Heart left ventricle (tissue), 16 donors: Measurements from ENCODE around the gene U2AF1L4. TPM values are rescaled to one million over a fixed set of nuclear protein-coding genes. Genes with fewer than 3 reads are reported as not detected.

Experiments
- ATAC-seq, 4 donors: fragments of 200-7000 bp; cut with Tn5 transposase; one replicate each; pipeline ENCODE4 v1.9.1; 2020 to 2022; ENCODE audit warnings: moderate library complexity in 4 of 4, mild to moderate bottlenecking in 3 of 4, moderate number of reproducible peaks in 1 of 4
- DNase-seq, 5 donors: peaks; one replicate each; pipeline ENCODE4 v3.0.0-alpha.2; 2020
- H3K27ac ChIP-seq, 12 donors: fragments of 200-600 bp; sonication (generic) in 4 of 12; one replicate each; pipeline versions ENCODE4 v1.5.0 to v1.8.0; 2016 to 2022; ENCODE audit warnings: mild to moderate bottlenecking in 2 of 12
- H3K27me3 ChIP-seq, 9 donors: fragments of 200-600 bp; sonication (generic) in 2 of 9; one replicate each; pipeline versions ENCODE4 v1.5.1 to v1.8.0; 2016 to 2022; ENCODE audit warnings: mild to moderate bottlenecking in 3 of 9
- H3K36me3 ChIP-seq, 9 donors: fragments of 200-600 bp; sonication (generic) in 2 of 9; one replicate each; pipeline versions ENCODE4 v1.5.0 to v1.8.0; 2018 to 2022; ENCODE audit warnings: mild to moderate bottlenecking in 2 of 9
- H3K4me1 ChIP-seq, 12 donors: fragments of 200-600 bp; sonication (generic) in 4 of 12; one replicate each; pipeline versions ENCODE4 v1.5.0 to v1.8.0; 2016 to 2022; ENCODE audit warnings: mild to moderate bottlenecking in 3 of 12
- H3K4me3 ChIP-seq, 12 donors: fragments of 200-600 bp; sonication (generic) in 4 of 12; one replicate each; pipeline versions ENCODE4 v1.5.0 to v1.8.0; 2017 to 2022; ENCODE audit warnings: mild to moderate bottlenecking in 9 of 12, moderate library complexity in 4 of 12
- H3K9me3 ChIP-seq, 12 donors: fragments of 200-600 bp; sonication (generic) in 4 of 12; one replicate each; pipeline versions ENCODE4 v1.5.0 to v1.8.0; 2016 to 2022; ENCODE audit warnings: mild to moderate bottlenecking in 1 of 12
- CTCF ChIP-seq, 12 donors: fragments of 200-600 bp; sonication (generic) in 4 of 12; IDR thresholded peaks; one replicate each; pipeline versions ENCODE4 v1.5.0 to v1.8.0; 2018 to 2022; ENCODE audit warnings: antibody characterized with exemption in 12 of 12, mild to moderate bottlenecking in 5 of 12
- POLR2A ChIP-seq, 2 donors: fragments of 450-650 bp; IDR thresholded peaks; one replicate each; pipeline ENCODE4 v1.6.1; 2017; ENCODE audit warnings: antibody characterized with exemption in 2 of 2, mild to moderate bottlenecking in 2 of 2, moderate library complexity in 2 of 2
- WGBS, 4 donors: extraction: QIAGEN DNeasy Blood & Tissue Kit in 2 of 4; methylation state at CpG; one replicate each; pipeline versions ENCODE4 v1.1.5 to v1.1.7; 2013 to 2018; 5-methylcytosine and 5-hydroxymethylcytosine counted together
- intact Hi-C, 10 donors: fragments of 100-400 bp; cut with DNase I; formaldehyde crosslinking; loops; one replicate each; pipeline versions ENCODE4 v1.11.1 to v1.14.2; 2022
- polyA plus RNA-seq, 2 donors: library from polyadenylated mRNA; stranded (reverse); fragments of 200-250 nt; gene quantifications; one replicate each; pipeline ENCODE4 v1.2.3, GENCODE V29; 2013
- total RNA-seq, 9 donors: library from RNA; depleted of rRNA in 2 of 9; stranded (reverse); fragments of >200 nt in 2 of 9; fragmentation: NEBNext Ultra II Directional in 3 of 9; extraction: Animal tissue kit (Norgen Biotek cat#: 25700) in 3 of 9; gene quantifications; one replicate each; pipeline versions ENCODE4 v1.1.0 to v1.2.4, GENCODE V29; 2016 to 2023
- donor health status: ischemic (EF 13 %, LVEDD 7.1; RV severe dilation, severe dysfunction).
- donor health status: healthy with polysubstance abuse.
- donor health status: DM: no; HTN: yes; CAD: no.
- donor health status: DM: no; HTN: no; CAD: no.
- donor health status: ischemic (EF 25% LVEDD 6.9; RV normal size, moderate dysfunction).
- donor health status: ischemic (EF 25% LVEDD 5.7; RV mildly dilated, moderate dysfunction).
- donor health status: healthy.
- donor health status: DM: yes; HTN: yes; CAD: no.
- donor health status: ischemic (EF 35%, LVEDD 5.7; RV mildly dilated, moderate dysfunction).
- donor health status: nonischemic (EF 11% LVEDD 7.7; RV severe dilation, severe dysfunction).
- donor health status: DM: yes; HTN: yes; CAD: no.
- donor health status: PGD.
- donor health status: ischemic (EF 29% LVEDD 5.4; RV normal size, mild dysfunction).
- donor health status: nonischemic (EF 23%, LVEDD 6.1; RV moderate dilation, normal function).

Gene U2AF1L4
- total and polyA plus RNA-seq, 11 donors: 7.2 to 32.8 (median 20.9) TPM

GRCh38 chr19:35787227-35787799, 42.1 kb upstream of the U2AF1L4 start:
- no peaks in the 10 kb centered on the region for H3K27me3 ChIP-seq
- H3K9me3 ChIP-seq: no peaks in the 10 kb centered on the region
- intact Hi-C loops: loop anchor here in 1 of 10 donors (10.0 kb wide), 1 partner anchor 87 kb away; no protein-coding TSS in a partner anchor
- ATAC-seq (no peak), DNase-seq (no peak)
- no peaks in the 10 kb centered on the region for H3K4me1 ChIP-seq
- TF ChIP-seq POLR2A (IDR thresholded peaks at IDR 0.05) (no peak), CTCF (IDR thresholded peaks at IDR 0.05) (no peak)
- 91 to 98% (median 95%) methylated on average over 6 to 15 of the region's 15 CpGs for WGBS, 4 donors
- no peak overlapping the region for H3K4me3 ChIP-seq
- H3K36me3 ChIP-seq: peaks cover 0 to 15% (median 1%) of the 10 kb centered on the region in 9 donors
- H3K27ac ChIP-seq: no peak overlapping the region

GRCh38 chr19:35786299-35787160, 41.3 kb upstream of the U2AF1L4 start:
- WGBS, 4 donors: 88 to 93% (median 93%) methylated on average over 26 to 31 of the region's 31 CpGs
- H3K27ac ChIP-seq: no peak overlapping the region
- H3K9me3 ChIP-seq: no peaks in the 10 kb centered on the region
- DNase-seq: no peak
- H3K4me1 ChIP-seq: no peaks in the 10 kb centered on the region
- TF ChIP-seq POLR2A (IDR thresholded peaks at IDR 0.05) (no peak), CTCF (IDR thresholded peaks at IDR 0.05) (no peak)
- intact Hi-C loops: loop anchor here in 1 of 10 donors (10.0 kb wide), 1 partner anchor 88 kb away; no protein-coding TSS in a partner anchor
- H3K27me3 ChIP-seq: no peaks in the 10 kb centered on the region
- no peak for ATAC-seq
- peaks cover 0 to 21% (median 3%) of the 10 kb centered on the region in 9 donors for H3K36me3 ChIP-seq
- H3K4me3 ChIP-seq: no peak overlapping the region

GRCh38 chr19:35785339-35785627, 40.1 kb upstream of the U2AF1L4 start:
- Histone ChIP-seq H3K27ac (no peak overlapping the region), H3K4me1 (no peaks in the 10 kb centered on the region), H3K36me3 (peaks cover 0 to 34% (median 12%) of the 10 kb centered on the region in 9 donors), H3K9me3 (no peaks in the 10 kb centered on the region), H3K27me3 (no peaks in the 10 kb centered on the region), H3K4me3 (no peak overlapping the region)
- DNase-seq: no peak
- 87 to 100% (median 90%) methylated on average over 2 to 10 of the region's 10 CpGs for WGBS, 4 donors
- TF ChIP-seq CTCF (IDR thresholded peaks at IDR 0.05) (no peak), POLR2A (IDR thresholded peaks at IDR 0.05) (no peak)
- no peak for ATAC-seq
- intact Hi-C loops: loop anchor here in 1 of 10 donors (10.0 kb wide), 1 partner anchor 90 kb away; no protein-coding TSS in a partner anchor
